SK-N-SH (cell line): ENCODE data around the gene KNTC1. TPM values are rescaled to one million over a fixed set of nuclear protein-coding genes. Genes with fewer than 3 reads are reported as not detected.

Experiments
- CTCF ChIA-PET: fragments of 300-600, 350-600 bp; formaldehyde crosslinking; extraction: SDS; loops from one replicate; lab custom pipeline; 2021; lab: Yijun Ruan, JAX
- POLR2A ChIA-PET: fragments of 350-600 bp; sonication (Branson Sonifier 250); formaldehyde crosslinking; extraction: SDS; loops from one replicate; lab custom pipeline; 2020; ENCODE audit warnings: antibody characterized with exemption, inconsistent platforms; lab: Yijun Ruan, JAX
- DNase-seq: peaks from one replicate; pipeline ENCODE4 v3.0.0; 2012
- H2AFZ ChIP-seq: fragments of 200-600 bp; sonication (generic); 2 replicates; pipeline ENCODE4 v1.8.1; 2016; ENCODE audit warnings: antibody characterized with exemption, mild to moderate bottlenecking, low read depth
- H3F3A ChIP-seq: fragments of 200-600 bp; sonication (generic); replicated peaks from 2 replicates; pipeline ENCODE3; 2016; ENCODE audit warnings: antibody characterized with exemption, mild to moderate bottlenecking; ENCODE audit not compliant: insufficient read depth
- H3K27ac ChIP-seq, 2 experiments: fragments of 200-500 bp in 1 of 2; fragments of 200-600 bp in 1 of 2; sonication (Bioruptor generic) in 1 of 2; sonication (generic), shearing (Covaris generic) in 1 of 2; 2 replicates each; pipeline versions ENCODE4 v1.5.1 to v1.6.1; 2014 to 2016; ENCODE audit warnings: low read depth in 2 of 2, inconsistent platforms in 1 of 2, low read length in 1 of 2, mild to moderate bottlenecking in 1 of 2, mixed read lengths in 1 of 2
- H3K27me3 ChIP-seq: fragments of 200-600 bp; sonication (generic), shearing (Covaris generic); 2 replicates; pipeline ENCODE4 v1.6.1; 2016; ENCODE audit warnings: mixed run types; ENCODE audit not compliant: insufficient read depth
- H3K36me3 ChIP-seq, 2 experiments: fragments of 200-500 bp in 1 of 2; fragments of 200-600 bp in 1 of 2; sonication (Bioruptor generic) in 1 of 2; sonication (generic) in 1 of 2; replicated peaks in 1 of 2; 2 replicates each; pipeline versions ENCODE3 to v1.5.1; 2014 to 2016; ENCODE audit warnings: low read length in 1 of 2, mild to moderate bottlenecking in 1 of 2; ENCODE audit not compliant: insufficient read depth in 2 of 2, control insufficient read depth in 1 of 2
- H3K4me1 ChIP-seq, 2 experiments: fragments of 200-500 bp in 1 of 2; fragments of 200-600 bp in 1 of 2; sonication (Bioruptor generic) in 1 of 2; sonication (generic), shearing (Covaris generic) in 1 of 2; 2 replicates each; pipeline versions ENCODE4 v1.5.1 to v1.6.1; 2014 to 2016; ENCODE audit warnings: low read depth in 1 of 2, low read length in 1 of 2, mixed run types in 1 of 2; ENCODE audit not compliant: insufficient read depth in 2 of 2, control insufficient read depth in 1 of 2
- H3K4me2 ChIP-seq: fragments of 200-600 bp; sonication (generic), shearing (Covaris generic); 2 replicates; pipeline ENCODE4 v1.6.1; 2017; ENCODE audit warnings: mixed run types
- H3K4me3 ChIP-seq, 2 experiments: fragments of 200-500 bp in 1 of 2; fragments of 200-600 bp in 1 of 2; sonication (Bioruptor generic) in 1 of 2; sonication (generic), shearing (Covaris generic) in 1 of 2; 2 replicates each; pipeline versions ENCODE4 v1.5.1 to v1.8.1; 2014 to 2016; ENCODE audit warnings: low read depth in 2 of 2, inconsistent platforms in 1 of 2, low read length in 1 of 2, mild to moderate bottlenecking in 1 of 2, mixed read lengths in 1 of 2, moderate library complexity in 1 of 2
- H3K79me2 ChIP-seq: fragments of 200-600 bp; sonication (generic); 2 replicates; pipeline ENCODE4 v1.8.1; 2017; ENCODE audit warnings: mild to moderate bottlenecking; ENCODE audit not compliant: insufficient read depth
- H3K9ac ChIP-seq: fragments of 200-600 bp; sonication (generic); 2 replicates; pipeline ENCODE4 v1.6.1; 2017; ENCODE audit warnings: mixed run types
- H3K9me2 ChIP-seq: fragments of 200-600 bp; sonication (generic); 2 replicates; pipeline ENCODE4 v1.6.1; 2017; ENCODE audit warnings: mixed run types
- H3K9me3 ChIP-seq: fragments of 200-600 bp; sonication (generic); 2 replicates; pipeline ENCODE4 v1.6.1; 2017; ENCODE audit warnings: mixed run types, mild to moderate bottlenecking, moderate library complexity
- H4K20me1 ChIP-seq: fragments of 200-600 bp; sonication (generic); 2 replicates; pipeline ENCODE4 v1.6.1; 2017; ENCODE audit warnings: mild to moderate bottlenecking, mixed run types; ENCODE audit not compliant: insufficient read depth
- EZH2phosphoT487 ChIP-seq: fragments of 200-600 bp; sonication (generic); IDR thresholded peaks from 2 replicates; pipeline ENCODE4 v1.6.1; 2017; ENCODE audit warnings: low read depth, mixed run types, mild to moderate bottlenecking, antibody characterized with exemption, moderate library complexity, borderline replicate concordance
- FOSL2 ChIP-seq: IDR thresholded peaks from 2 replicates; pipeline ENCODE4 v1.4.0; 2012; ENCODE audit warnings: low read depth, mild to moderate bottlenecking, moderate library complexity, borderline replicate concordance
- FOXJ3 ChIP-seq: sonication (generic); formaldehyde crosslinking; IDR thresholded peaks from 2 replicates; pipeline ENCODE4 v1.5.1; 2020; ENCODE audit warnings: mild to moderate bottlenecking, missing genetic modification reagents
- GABPA ChIP-seq: IDR thresholded peaks from 2 replicates; pipeline ENCODE4 v1.4.0; 2012; ENCODE audit warnings: low read depth, mild to moderate bottlenecking
- GATA2 ChIP-seq: sonication (generic); formaldehyde crosslinking; IDR thresholded peaks from 2 replicates; pipeline ENCODE4 v1.5.0; 2020; ENCODE audit warnings: mild to moderate bottlenecking, missing genetic modification reagents
- JUND ChIP-seq: IDR thresholded peaks from 2 replicates; pipeline ENCODE4 v1.4.0; 2012
- MXI1 ChIP-seq: IDR thresholded peaks from 2 replicates; pipeline ENCODE4 v1.6.1; 2012; ENCODE audit warnings: mild to moderate bottlenecking, low read depth, low read length, improper control_type of control experiment
- NRF1 ChIP-seq: IDR thresholded peaks from 2 replicates; pipeline ENCODE4 v1.6.1; 2012; ENCODE audit warnings: low read depth, mild to moderate bottlenecking, low read length
- POLR2AphosphoS5 ChIP-seq: IDR thresholded peaks from 2 replicates; pipeline ENCODE4 v1.6.1; 2012; ENCODE audit warnings: low read depth, low read length
- RFX5 ChIP-seq: IDR thresholded peaks from 2 replicates; pipeline ENCODE4 v1.6.1; 2012; ENCODE audit warnings: mild to moderate bottlenecking, improper control_type of control experiment, low read length
- TAF1 ChIP-seq: IDR thresholded peaks from 2 replicates; pipeline ENCODE4 v1.6.1; 2012; ENCODE audit warnings: low read depth, mild to moderate bottlenecking, low read length, moderate library complexity, borderline replicate concordance
- YY1 ChIP-seq: IDR thresholded peaks from 2 replicates; pipeline ENCODE4 v1.4.0; 2012; ENCODE audit warnings: low read depth, mild to moderate bottlenecking
- WGBS: methylation state at CpG from one replicate; pipeline ENCODE4 v1.1.6; 2017; ENCODE audit warnings: low lambda C conversion rate; 5-methylcytosine and 5-hydroxymethylcytosine counted together
- polyA plus RNA-seq, 3 experiments: library from polyadenylated mRNA; depleted of rRNA; stranded (reverse); fragments of >200 nt; gene quantifications; 2 replicates each; pipeline ENCODE4 v1.2.3, GENCODE V29; 2012
- TF ChIP-seq, protein P1 (sequence below): IDR thresholded peaks from 2 replicates; pipeline ENCODE4 v1.6.1; 2012; ENCODE audit warnings: mild to moderate bottlenecking, low read depth, low read length, moderate library complexity
- TF ChIP-seq, protein P2 (sequence below): IDR thresholded peaks from 2 replicates; pipeline ENCODE4; 2012
- TF ChIP-seq, protein P3 (sequence below): fragments of 150-350 bp; IDR thresholded peaks from 2 replicates; pipeline ENCODE4 v1.6.1; 2016; ENCODE audit warnings: mild to moderate bottlenecking, low read depth, low read length
- TF ChIP-seq, protein P4 (sequence below): fragments of 200-600 bp; sonication (generic); IDR thresholded peaks from 2 replicates; pipeline ENCODE4 v1.6.1; 2017; ENCODE audit warnings: antibody characterized with exemption, mild to moderate bottlenecking, moderate library complexity
- TF ChIP-seq, protein P5 (sequence below): IDR thresholded peaks from 2 replicates; pipeline ENCODE4 v1.4.0; 2012; ENCODE audit warnings: low read depth, borderline replicate concordance
- TF ChIP-seq, protein P6 (sequence below): fragments of 150-350 bp; IDR thresholded peaks from 2 replicates; pipeline ENCODE4 v1.6.1; 2017; ENCODE audit warnings: antibody characterized with exemption, low read length, low read depth, borderline replicate concordance
- TF ChIP-seq, protein P7 (sequence below): IDR thresholded peaks from 2 replicates; pipeline ENCODE4 v1.4.0; 2012; ENCODE audit warnings: low read depth

The KNTC1 gene
- polyA plus RNA-seq, 1 of the 3 experiments (the other 2 are of a cell fraction) = 13.2 TPM

DNA sequence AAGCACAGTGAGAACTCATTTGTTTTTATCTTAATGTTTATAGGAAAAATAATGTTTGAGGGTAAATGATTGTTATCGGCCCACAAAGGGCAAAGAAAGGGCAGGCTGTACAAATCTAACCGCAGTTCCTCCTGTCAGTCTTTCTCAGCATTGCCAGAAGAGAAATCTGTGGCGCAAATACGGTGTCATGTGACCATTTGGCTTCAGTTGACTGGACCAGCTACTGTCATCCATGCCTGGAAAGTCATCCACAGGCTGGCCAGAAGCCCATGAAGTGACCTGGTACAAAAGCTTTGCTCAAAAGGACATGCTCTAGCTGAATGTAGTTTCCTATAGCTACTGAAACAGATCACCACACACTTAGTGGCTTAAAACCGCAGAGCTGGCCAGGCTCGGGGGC lies 132.5 kb downstream of the KNTC1 start (continued):
- TF ChIP-seq, protein P1, sequence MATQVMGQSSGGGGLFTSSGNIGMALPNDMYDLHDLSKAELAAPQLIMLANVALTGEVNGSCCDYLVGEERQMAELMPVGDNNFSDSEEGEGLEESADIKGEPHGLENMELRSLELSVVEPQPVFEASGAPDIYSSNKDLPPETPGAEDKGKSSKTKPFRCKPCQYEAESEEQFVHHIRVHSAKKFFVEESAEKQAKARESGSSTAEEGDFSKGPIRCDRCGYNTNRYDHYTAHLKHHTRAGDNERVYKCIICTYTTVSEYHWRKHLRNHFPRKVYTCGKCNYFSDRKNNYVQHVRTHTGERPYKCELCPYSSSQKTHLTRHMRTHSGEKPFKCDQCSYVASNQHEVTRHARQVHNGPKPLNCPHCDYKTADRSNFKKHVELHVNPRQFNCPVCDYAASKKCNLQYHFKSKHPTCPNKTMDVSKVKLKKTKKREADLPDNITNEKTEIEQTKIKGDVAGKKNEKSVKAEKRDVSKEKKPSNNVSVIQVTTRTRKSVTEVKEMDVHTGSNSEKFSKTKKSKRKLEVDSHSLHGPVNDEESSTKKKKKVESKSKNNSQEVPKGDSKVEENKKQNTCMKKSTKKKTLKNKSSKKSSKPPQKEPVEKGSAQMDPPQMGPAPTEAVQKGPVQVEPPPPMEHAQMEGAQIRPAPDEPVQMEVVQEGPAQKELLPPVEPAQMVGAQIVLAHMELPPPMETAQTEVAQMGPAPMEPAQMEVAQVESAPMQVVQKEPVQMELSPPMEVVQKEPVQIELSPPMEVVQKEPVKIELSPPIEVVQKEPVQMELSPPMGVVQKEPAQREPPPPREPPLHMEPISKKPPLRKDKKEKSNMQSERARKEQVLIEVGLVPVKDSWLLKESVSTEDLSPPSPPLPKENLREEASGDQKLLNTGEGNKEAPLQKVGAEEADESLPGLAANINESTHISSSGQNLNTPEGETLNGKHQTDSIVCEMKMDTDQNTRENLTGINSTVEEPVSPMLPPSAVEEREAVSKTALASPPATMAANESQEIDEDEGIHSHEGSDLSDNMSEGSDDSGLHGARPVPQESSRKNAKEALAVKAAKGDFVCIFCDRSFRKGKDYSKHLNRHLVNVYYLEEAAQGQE = no peak
- no peak for TF ChIP-seq FOXJ3
- TF ChIP-seq, protein P2, sequence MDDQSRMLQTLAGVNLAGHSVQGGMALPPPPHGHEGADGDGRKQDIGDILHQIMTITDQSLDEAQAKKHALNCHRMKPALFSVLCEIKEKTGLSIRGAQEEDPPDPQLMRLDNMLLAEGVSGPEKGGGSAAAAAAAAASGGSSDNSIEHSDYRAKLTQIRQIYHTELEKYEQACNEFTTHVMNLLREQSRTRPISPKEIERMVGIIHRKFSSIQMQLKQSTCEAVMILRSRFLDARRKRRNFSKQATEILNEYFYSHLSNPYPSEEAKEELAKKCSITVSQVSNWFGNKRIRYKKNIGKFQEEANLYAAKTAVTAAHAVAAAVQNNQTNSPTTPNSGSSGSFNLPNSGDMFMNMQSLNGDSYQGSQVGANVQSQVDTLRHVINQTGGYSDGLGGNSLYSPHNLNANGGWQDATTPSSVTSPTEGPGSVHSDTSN = no peak
- TF ChIP-seq GATA2 (CRISPR knock-in tag) = no peak
- no peak for TF ChIP-seq MXI1
- TF ChIP-seq JUND = no peak
- no peak for TF ChIP-seq FOSL2

DNA sequence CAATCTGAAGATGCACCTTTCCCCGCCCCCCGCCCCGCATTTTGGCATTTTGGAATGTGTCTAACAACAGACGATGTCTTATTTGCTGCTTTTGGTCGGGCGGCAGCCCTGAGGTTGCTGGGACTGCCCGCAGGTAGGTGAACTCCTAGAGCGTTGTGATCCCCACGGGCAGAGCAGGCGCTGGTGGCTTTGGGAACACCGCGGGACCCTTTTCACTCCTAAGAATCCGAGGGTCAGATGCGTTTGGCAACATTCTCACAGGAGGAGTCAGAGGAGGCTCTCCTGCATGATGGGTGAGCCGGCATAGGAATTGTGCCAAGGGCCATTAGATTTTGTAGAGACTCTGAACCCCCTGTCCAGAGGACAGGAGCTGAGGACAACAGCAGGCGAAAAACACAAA lies 134.2 kb downstream of the KNTC1 start:
- Histone ChIP-seq H3K9me2 (no peaks in the 10 kb centered on the region), H3F3A (no peaks in the 10 kb centered on the region), H3K9me3 (no peaks in the 10 kb centered on the region), H3K4me2 (no peak overlapping the region), H3K36me3 (no peaks in the 10 kb centered on the region), H3K79me2 (no peaks in the 10 kb centered on the region), H4K20me1 (no peaks in the 10 kb centered on the region), H2AFZ (no peak overlapping the region), H3K27me3 (no peaks in the 10 kb centered on the region), H3K27ac (no peak overlapping the region), H3K4me3 (no peak overlapping the region), H3K9ac (no peak overlapping the region), H3K4me1 (no peaks in the 10 kb centered on the region)
- 79% methylated on average over 12 of the region's 16 CpGs for WGBS
- no peak for DNase-seq
- ChIA-PET CTCF (interaction anchor here (1.5 kb wide), 1 partner anchor 23 kb away, joined by 4 read pairs; no protein-coding TSS in a partner anchor), POLR2A (no interaction called here)
- TF ChIP-seq POLR2AphosphoS5 (no peak), RFX5 (no peak), EZH2phosphoT487 (no peak), FOSL2 (no peak), GABPA (no peak), TAF1 (no peak), YY1 (no peak), NRF1 (no peak)
- TF ChIP-seq, protein P3, sequence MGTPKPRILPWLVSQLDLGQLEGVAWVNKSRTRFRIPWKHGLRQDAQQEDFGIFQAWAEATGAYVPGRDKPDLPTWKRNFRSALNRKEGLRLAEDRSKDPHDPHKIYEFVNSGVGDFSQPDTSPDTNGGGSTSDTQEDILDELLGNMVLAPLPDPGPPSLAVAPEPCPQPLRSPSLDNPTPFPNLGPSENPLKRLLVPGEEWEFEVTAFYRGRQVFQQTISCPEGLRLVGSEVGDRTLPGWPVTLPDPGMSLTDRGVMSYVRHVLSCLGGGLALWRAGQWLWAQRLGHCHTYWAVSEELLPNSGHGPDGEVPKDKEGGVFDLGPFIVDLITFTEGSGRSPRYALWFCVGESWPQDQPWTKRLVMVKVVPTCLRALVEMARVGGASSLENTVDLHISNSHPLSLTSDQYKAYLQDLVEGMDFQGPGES = no peak
- TF ChIP-seq, protein P4, sequence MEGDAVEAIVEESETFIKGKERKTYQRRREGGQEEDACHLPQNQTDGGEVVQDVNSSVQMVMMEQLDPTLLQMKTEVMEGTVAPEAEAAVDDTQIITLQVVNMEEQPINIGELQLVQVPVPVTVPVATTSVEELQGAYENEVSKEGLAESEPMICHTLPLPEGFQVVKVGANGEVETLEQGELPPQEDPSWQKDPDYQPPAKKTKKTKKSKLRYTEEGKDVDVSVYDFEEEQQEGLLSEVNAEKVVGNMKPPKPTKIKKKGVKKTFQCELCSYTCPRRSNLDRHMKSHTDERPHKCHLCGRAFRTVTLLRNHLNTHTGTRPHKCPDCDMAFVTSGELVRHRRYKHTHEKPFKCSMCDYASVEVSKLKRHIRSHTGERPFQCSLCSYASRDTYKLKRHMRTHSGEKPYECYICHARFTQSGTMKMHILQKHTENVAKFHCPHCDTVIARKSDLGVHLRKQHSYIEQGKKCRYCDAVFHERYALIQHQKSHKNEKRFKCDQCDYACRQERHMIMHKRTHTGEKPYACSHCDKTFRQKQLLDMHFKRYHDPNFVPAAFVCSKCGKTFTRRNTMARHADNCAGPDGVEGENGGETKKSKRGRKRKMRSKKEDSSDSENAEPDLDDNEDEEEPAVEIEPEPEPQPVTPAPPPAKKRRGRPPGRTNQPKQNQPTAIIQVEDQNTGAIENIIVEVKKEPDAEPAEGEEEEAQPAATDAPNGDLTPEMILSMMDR = no peak
- TF ChIP-seq, protein P5, sequence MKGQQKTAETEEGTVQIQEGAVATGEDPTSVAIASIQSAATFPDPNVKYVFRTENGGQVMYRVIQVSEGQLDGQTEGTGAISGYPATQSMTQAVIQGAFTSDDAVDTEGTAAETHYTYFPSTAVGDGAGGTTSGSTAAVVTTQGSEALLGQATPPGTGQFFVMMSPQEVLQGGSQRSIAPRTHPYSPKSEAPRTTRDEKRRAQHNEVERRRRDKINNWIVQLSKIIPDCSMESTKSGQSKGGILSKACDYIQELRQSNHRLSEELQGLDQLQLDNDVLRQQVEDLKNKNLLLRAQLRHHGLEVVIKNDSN = no peak
- TF ChIP-seq, protein P6, sequence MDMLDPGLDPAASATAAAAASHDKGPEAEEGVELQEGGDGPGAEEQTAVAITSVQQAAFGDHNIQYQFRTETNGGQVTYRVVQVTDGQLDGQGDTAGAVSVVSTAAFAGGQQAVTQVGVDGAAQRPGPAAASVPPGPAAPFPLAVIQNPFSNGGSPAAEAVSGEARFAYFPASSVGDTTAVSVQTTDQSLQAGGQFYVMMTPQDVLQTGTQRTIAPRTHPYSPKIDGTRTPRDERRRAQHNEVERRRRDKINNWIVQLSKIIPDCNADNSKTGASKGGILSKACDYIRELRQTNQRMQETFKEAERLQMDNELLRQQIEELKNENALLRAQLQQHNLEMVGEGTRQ = no peak
- TF ChIP-seq, protein P2 = no peak
- TF ChIP-seq, protein P7, sequence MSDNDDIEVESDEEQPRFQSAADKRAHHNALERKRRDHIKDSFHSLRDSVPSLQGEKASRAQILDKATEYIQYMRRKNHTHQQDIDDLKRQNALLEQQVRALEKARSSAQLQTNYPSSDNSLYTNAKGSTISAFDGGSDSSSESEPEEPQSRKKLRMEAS = no peak
